SU-DHL-6 (cell line): ENCODE data around the gene TMX4.

Experiments used
- H2AFZ ChIP-seq: fragments of 200-600 bp; sonication (generic); 2 replicates; pipeline ENCODE4 v1.6.1; 2014; ENCODE audit warnings: low read depth, mild to moderate bottlenecking, moderate library complexity, mixed read lengths, antibody characterized with exemption, low read length; ENCODE audit not compliant: severe bottlenecking
- H3F3A ChIP-seq: fragments of 200-600 bp; shearing (Covaris generic); 2 replicates; pipeline ENCODE4 v1.6.0; 2016; ENCODE audit warnings: antibody characterized with exemption, mild to moderate bottlenecking; ENCODE audit not compliant: insufficient read depth
- H3K27ac ChIP-seq: fragments of 200-600 bp; sonication (generic); 2 replicates; pipeline ENCODE4 v1.5.1; 2016; ENCODE audit warnings: low read depth, mild to moderate bottlenecking, low read length, moderate library complexity, mixed read lengths
- H3K27me3 ChIP-seq: fragments of 200-600 bp; sonication (generic), shearing (Covaris generic); 2 replicates; pipeline ENCODE4 v1.6.0; 2014; ENCODE audit warnings: mild to moderate bottlenecking, low read length
- H3K36me3 ChIP-seq: fragments of 200-600 bp; sonication (generic); 2 replicates; pipeline ENCODE4 v1.6.1; 2014; ENCODE audit warnings: mild to moderate bottlenecking, low read length, mixed read lengths
- H3K4me2 ChIP-seq: fragments of 300-600, 200-600 bp; shearing (Covaris generic), sonication (generic); 2 replicates; pipeline ENCODE4 v1.6.0; 2014; ENCODE audit warnings: low read length, low read depth, mild to moderate bottlenecking; ENCODE audit not compliant: poor library complexity, severe bottlenecking
- H3K4me3 ChIP-seq: fragments of 200-600 bp; sonication (generic); 2 replicates; pipeline ENCODE4 v1.5.1; 2014; ENCODE audit warnings: antibody characterized with exemption, low read length, mild to moderate bottlenecking, mixed read lengths; ENCODE audit not compliant: insufficient read depth, poor library complexity, severe bottlenecking
- H3K79me2 ChIP-seq: fragments of 200-600 bp; sonication (generic); 2 replicates; pipeline ENCODE4 v1.6.1; 2014; ENCODE audit warnings: mild to moderate bottlenecking, low read length, moderate library complexity; ENCODE audit not compliant: insufficient read depth
- H3K9ac ChIP-seq: fragments of 200-600 bp; sonication (generic); 2 replicates; pipeline ENCODE4 v1.7.0; 2014; ENCODE audit warnings: mild to moderate bottlenecking, low read length
- H3K9me2 ChIP-seq: fragments of 200-600 bp; sonication (generic); replicated peaks from 2 replicates; pipeline ENCODE4 v1.6.1; 2014; ENCODE audit warnings: low read length; ENCODE audit not compliant: insufficient read depth
- H3K9me3 ChIP-seq: fragments of 200-600 bp; sonication (generic); 2 replicates; pipeline ENCODE4 v1.6.1; 2014; ENCODE audit warnings: low read length, mixed read lengths; ENCODE audit not compliant: insufficient read depth
- H4K20me1 ChIP-seq: fragments of 200-600 bp; sonication (generic); 2 replicates; pipeline ENCODE4 v1.6.1; 2014; ENCODE audit warnings: low read depth, mild to moderate bottlenecking, antibody characterized with exemption, low read length, moderate library complexity, mixed read lengths
- CTCF ChIP-seq: fragments of 200-600 bp; sonication (generic); IDR thresholded peaks from one replicate; pipeline ENCODE4 v1.5.1; 2017; ENCODE audit warnings: antibody characterized with exemption, mild to moderate bottlenecking, low read length, moderate library complexity; ENCODE audit not compliant: insufficient read depth, poor library complexity, severe bottlenecking
- EZH2phosphoT487 ChIP-seq: fragments of 200-600 bp; sonication (generic), shearing (Covaris generic); conservative IDR thresholded peaks from 2 replicates; pipeline ENCODE4 v1.6.1; 2018; ENCODE audit warnings: mild to moderate bottlenecking, antibody characterized with exemption, low read length, moderate library complexity, mixed read lengths

Gene TMX4

GRCh38 chr20:7950387-7950786 is 69.2 kb downstream of the TMX4 start:
- no peak overlapping the region for H3K4me2 ChIP-seq
- no peaks in the 10 kb centered on the region for H3K9me3 ChIP-seq
- no peak overlapping the region for H3K4me3 ChIP-seq
- H4K20me1 ChIP-seq: no peaks in the 10 kb centered on the region
- no peaks in the 10 kb centered on the region for H3K36me3 ChIP-seq
- no peaks in the 10 kb centered on the region for H3F3A ChIP-seq
- no peak overlapping the region for H2AFZ ChIP-seq
- no peaks in the 10 kb centered on the region for H3K27me3 ChIP-seq
- no peaks in the 10 kb centered on the region for H3K79me2 ChIP-seq
- no peak overlapping the region for H3K27ac ChIP-seq
- no peaks in the 10 kb centered on the region for H3K9me2 ChIP-seq
- TF ChIP-seq EZH2phosphoT487 (no peak), CTCF (no peak)
- H3K9ac ChIP-seq: no peak overlapping the region

DNA sequence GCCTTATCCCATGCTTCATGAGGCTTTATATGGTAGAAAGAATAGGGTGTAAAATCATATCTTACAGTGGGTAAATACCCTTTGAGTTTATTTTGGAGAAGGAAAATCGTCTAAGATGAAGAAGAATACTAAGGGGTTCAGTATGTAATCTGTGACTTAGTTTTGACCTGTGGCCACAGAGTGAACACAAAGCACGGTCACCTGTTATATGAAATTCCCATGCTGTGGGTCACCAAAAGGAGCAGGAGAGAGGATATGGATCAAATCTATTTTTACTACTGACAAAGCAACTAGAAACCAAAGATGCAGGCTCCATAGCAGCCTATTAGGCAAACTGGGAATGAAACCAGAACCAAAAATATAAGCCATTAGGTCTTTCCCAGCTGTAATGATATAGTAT is 75.7 kb downstream of the TMX4 start:
- Histone ChIP-seq H3K9me3 (no peaks in the 10 kb centered on the region), H3K27ac (no peak overlapping the region), H3F3A (no peaks in the 10 kb centered on the region), H3K79me2 (no peaks in the 10 kb centered on the region), H3K36me3 (no peaks in the 10 kb centered on the region), H3K27me3 (no peaks in the 10 kb centered on the region), H3K9ac (no peak overlapping the region), H3K4me3 (no peak overlapping the region), H2AFZ (no peak overlapping the region), H3K4me2 (no peak overlapping the region), H4K20me1 (no peaks in the 10 kb centered on the region), H3K9me2 (no peaks in the 10 kb centered on the region)
- no peak for TF ChIP-seq EZH2phosphoT487
- TF ChIP-seq CTCF: no peak

DNA sequence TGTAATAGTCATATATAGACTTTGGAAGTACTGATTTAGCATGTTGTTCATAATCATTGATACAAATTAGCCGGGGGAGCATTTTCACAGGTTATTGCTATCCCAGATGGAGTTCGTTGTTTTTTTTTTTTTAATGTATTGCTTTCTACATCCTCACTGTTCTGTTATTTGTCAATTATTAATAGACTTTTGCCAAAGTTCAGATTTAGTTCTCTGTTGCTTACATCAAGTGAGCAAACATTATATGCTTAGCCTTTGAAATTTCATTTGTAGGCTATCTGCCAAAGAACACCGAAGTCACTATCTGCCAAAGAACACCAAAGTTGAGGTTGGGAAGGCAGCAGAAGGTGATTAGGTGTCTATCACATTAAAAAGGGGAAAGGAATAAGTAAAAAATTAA is 79.2 kb downstream of the TMX4 start, which contains the start of gene HAO1:
Gene HAO1 (minus strand): TSS at position 118 of the 400 bp plus-strand sequence. CDS start 36 bp downstream, at position 82.
- H3K9me3 ChIP-seq: no peaks in the 10 kb centered on the region
- TF ChIP-seq CTCF: no peak
- TF ChIP-seq EZH2phosphoT487: no peak
- no peaks in the 10 kb centered on the region for H4K20me1 ChIP-seq
- H3K4me3 ChIP-seq: no peak within 1 kb of the TSS
- no peak within 1 kb of the TSS for H2AFZ ChIP-seq
- H3K27me3 ChIP-seq: no peaks in the 10 kb centered on the region
- H3F3A ChIP-seq: no peaks in the 10 kb centered on the region
- H3K9ac ChIP-seq: no peak within 1 kb of the TSS
- H3K36me3 ChIP-seq: no peaks in the 10 kb centered on the region
- no peaks in the 10 kb centered on the region for H3K79me2 ChIP-seq
- no peak within 1 kb of the TSS for H3K4me2 ChIP-seq
- no peaks in the 10 kb centered on the region for H3K9me2 ChIP-seq
- H3K27ac ChIP-seq: no peak within 1 kb of the TSS

DNA sequence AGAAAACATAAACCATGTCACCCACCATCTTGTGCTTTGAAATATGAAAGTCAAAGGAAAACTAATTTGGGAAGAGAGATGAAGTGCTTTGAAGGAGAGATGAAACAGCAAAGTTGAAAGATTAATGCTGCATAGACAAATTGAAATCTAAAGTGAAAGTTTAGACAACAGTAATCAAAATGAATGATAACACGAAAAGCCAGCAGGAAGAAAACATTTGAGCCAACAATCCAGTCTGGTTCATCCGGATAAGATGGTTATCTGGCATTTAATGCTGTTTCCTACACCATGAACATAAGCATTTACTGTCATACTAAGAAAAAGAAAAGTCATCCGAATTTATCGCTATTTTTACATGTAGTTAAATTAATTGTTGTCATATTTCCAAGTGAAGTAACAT is 79.9 kb downstream of the TMX4 start:
- Histone ChIP-seq H3K79me2 (no peaks in the 10 kb centered on the region), H3F3A (no peaks in the 10 kb centered on the region), H3K27ac (no peak overlapping the region), H4K20me1 (no peaks in the 10 kb centered on the region), H3K4me3 (no peak overlapping the region), H3K9me2 (no peaks in the 10 kb centered on the region), H3K9me3 (no peaks in the 10 kb centered on the region), H2AFZ (no peak overlapping the region), H3K9ac (no peak overlapping the region), H3K27me3 (no peaks in the 10 kb centered on the region), H3K4me2 (no peak overlapping the region), H3K36me3 (no peaks in the 10 kb centered on the region)
- TF ChIP-seq CTCF (no peak), EZH2phosphoT487 (no peak)
